Raji (cell line): ENCODE results near the gene AP3B1.

Experiments used
- POLR2A ChIP-seq: IDR thresholded peaks from 2 replicates; pipeline ENCODE4 v1.6.1; 2011; ENCODE audit warnings: low read depth, low read length, control low read depth; ENCODE audit not compliant: insufficient read depth

Gene AP3B1

GRCh38 chr5:78063495-78063894, 231.0 kb downstream of the AP3B1 start:
- no peak for TF ChIP-seq POLR2A

- no peak for TF ChIP-seq POLR2A
Measured at GRCh38 chr5:78062645-78063044, 231.9 kb downstream of the AP3B1 start.

GRCh38 chr5:78060421-78060820, 234.1 kb downstream of the AP3B1 start:
- TF ChIP-seq POLR2A = no peak

- TF ChIP-seq POLR2A = no peak
Measured at GRCh38 chr5:78058625-78059024, 235.9 kb downstream of the AP3B1 start.

- no peak for TF ChIP-seq POLR2A
Measured at GRCh38 chr5:78056901-78057514, 237.5 kb downstream of the AP3B1 start.

- TF ChIP-seq POLR2A = no peak
Measured at GRCh38 chr5:78056053-78056452, 238.4 kb downstream of the AP3B1 start.

GRCh38 chr5:78050888-78051287, 243.6 kb downstream of the AP3B1 start:
- no peak for TF ChIP-seq POLR2A

GRCh38 chr5:78046006-78046405, 248.5 kb downstream of the AP3B1 start:
- no peak for TF ChIP-seq POLR2A

- TF ChIP-seq POLR2A = no peak
Measured at GRCh38 chr5:78041805-78042204, 252.7 kb downstream of the AP3B1 start.

- TF ChIP-seq POLR2A = no peak
Measured at GRCh38 chr5:78025540-78025939, 269.0 kb downstream of the AP3B1 start.

- no peak for TF ChIP-seq POLR2A
Measured at GRCh38 chr5:78019744-78020143, 274.8 kb downstream of the AP3B1 start.

- TF ChIP-seq POLR2A = no peak
Measured at GRCh38 chr5:78016863-78017529, 277.5 kb downstream of the AP3B1 start.

GRCh38 chr5:78009937-78010527, 284.5 kb downstream of the AP3B1 start:
- no peak for TF ChIP-seq POLR2A

- TF ChIP-seq POLR2A = no peak
Measured at GRCh38 chr5:78008356-78008967, 286.0 kb downstream of the AP3B1 start.

- no peak for TF ChIP-seq POLR2A
Measured at GRCh38 chr5:78007233-78007632, 287.3 kb downstream of the AP3B1 start.

GRCh38 chr5:78006449-78006848, 288.0 kb downstream of the AP3B1 start:
- no peak for TF ChIP-seq POLR2A
